ENCODE results near the gene AMOT.

AMOT gene

DNA sequence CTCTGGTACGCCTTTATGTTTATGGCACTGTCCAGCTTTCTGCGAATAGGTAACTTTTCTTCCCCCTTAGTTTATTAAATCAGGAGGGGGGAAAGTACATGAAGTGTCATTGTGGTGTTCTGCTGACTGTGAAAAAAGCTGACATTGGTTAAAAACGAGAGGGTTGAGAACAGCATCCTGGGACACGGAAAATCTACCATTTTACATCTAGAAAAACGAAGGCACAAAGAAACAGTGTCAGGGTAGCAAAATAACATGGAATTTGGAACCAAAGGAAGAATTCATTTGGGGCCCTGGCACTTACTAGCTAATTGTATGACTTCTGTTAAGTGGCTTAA, 1.2 kb upstream of the AMOT start:
- H3K9me3 ChIP-seq: peaks cover 12% of the 10 kb centered on the region; the same call in 1 of the 2 replicates
- no peaks in the 10 kb centered on the region for H3K36me3 ChIP-seq
- H3K27me3 ChIP-seq: peaks cover 78% of the 10 kb centered on the region
- H3K4me2 ChIP-seq: peak overlapping the region; percentile 57
- no peak overlapping the region for H3K9ac ChIP-seq
- H3K4me1 ChIP-seq: peaks cover 25% of the 10 kb centered on the region; the same call in 1 of the 2 replicates
- peak overlapping the region; percentile 74 for H3K4me3 ChIP-seq
- no peak overlapping the region; the same call in 1 of the 2 replicates for H3K27ac ChIP-seq
- no peak for TF ChIP-seq Cebpa-rat (IDR thresholded peaks at IDR 0.05)
- no peaks in the 10 kb centered on the region for H4K20me1 ChIP-seq

DNA sequence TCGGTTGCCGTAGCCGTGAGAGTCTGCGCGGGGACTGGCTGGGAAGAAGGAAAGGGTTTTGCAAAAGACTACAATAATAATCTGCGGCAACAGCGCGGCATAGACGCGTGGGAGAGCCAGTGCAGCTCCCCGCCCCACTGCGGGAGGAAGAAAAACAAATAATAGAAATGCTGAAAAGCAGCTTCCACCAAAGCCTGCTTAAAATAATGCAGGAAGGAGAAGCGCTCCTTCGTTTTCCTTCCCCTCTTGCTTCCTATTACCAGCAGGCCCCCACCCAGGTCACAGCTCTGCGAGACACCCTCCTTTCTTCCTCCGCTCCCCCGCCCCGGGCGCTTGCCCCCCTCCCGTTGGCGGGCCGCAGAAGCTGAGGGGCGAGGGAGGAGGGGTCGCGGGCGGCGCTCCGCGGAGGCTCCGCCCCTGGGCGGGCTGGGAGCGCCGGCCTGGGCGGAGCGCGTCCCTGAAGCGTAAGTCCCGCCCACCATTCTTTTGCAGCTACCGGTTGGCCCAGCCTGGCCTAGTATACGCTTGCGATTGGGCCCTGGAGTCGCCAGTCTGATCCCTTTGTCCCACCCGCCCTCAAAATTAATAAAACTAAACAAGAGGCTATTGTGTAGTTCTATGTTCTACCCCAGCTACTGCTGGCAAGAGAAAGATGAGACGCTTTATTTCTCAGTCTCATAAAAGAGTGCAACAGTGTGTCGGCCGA, 636 bp upstream of the AMOT start:
- Histone ChIP-seq H3K4me2 (peak overlapping the region; percentile 57), H3K4me3 (peak overlapping the region; percentile 74), H4K20me1 (no peaks in the 10 kb centered on the region), H3K4me1 (peaks cover 25% of the 10 kb centered on the region; the same call in 1 of the 2 replicates), H3K27me3 (peaks cover 78% of the 10 kb centered on the region), H3K9ac (peak overlapping the region; percentile 78; the same call in 1 of the 2 replicates), H3K9me3 (peaks cover 12% of the 10 kb centered on the region; the same call in 1 of the 2 replicates), H3K36me3 (no peaks in the 10 kb centered on the region), H3K27ac (peak overlapping the region; percentile 33; the same call in 1 of the 2 replicates)
- TF ChIP-seq Cebpa-rat (IDR thresholded peaks at IDR 0.05): no peak

DNA sequence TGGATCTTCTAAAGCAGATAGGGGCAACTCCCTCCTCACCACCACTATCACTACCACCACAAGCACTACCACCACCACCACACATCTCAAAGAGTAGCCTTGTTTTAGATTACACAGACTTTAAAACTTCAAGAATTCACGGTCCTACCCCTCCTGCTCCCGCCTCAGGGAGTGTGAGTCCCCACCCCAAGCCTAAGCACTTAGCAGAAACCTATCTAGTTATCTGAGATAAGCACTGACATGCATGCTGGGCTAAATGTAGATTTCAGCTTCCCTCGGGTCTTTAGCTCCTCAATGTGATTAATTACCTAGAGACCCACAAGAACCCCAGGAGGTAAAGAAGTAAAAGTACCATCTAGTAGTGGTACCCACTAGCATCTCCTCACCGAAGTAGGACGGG, 775 bp downstream of the AMOT start:
- Histone ChIP-seq H3K9me3 (peaks cover 12% of the 10 kb centered on the region; the same call in 1 of the 2 replicates), H3K4me2 (peak overlapping the region; percentile 68), H3K4me3 (peak overlapping the region; percentile 74), H3K9ac (peak overlapping the region; percentile 78), H3K4me1 (peaks cover 25% of the 10 kb centered on the region; the same call in 1 of the 2 replicates), H3K27ac (peak overlapping the region; percentile 69), H3K36me3 (no peaks in the 10 kb centered on the region), H4K20me1 (peaks cover 3% of the 10 kb centered on the region; the same call in 1 of the 2 replicates), H3K27me3 (peaks cover 74% of the 10 kb centered on the region)
- no peak for TF ChIP-seq Cebpa-rat (IDR thresholded peaks at IDR 0.05)

DNA sequence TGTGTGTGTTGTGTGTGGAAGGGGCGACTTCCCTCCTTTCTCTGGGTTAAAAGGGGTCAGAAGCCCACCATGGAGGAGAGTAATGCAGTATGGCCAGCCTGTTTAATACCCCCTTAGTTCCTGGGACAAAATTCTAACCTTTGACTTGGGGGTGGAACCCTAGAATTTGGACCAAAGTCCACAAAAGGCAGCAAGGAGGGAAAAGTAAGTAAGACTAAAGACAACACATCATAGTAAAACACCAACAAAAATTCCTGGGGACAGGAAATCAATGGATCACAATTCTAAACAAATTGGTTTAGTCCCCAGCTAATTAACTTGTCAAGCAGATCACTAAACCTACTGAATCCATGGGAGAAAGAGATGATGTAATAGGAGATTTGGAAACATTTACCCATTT, 3.1 kb downstream of the AMOT start:
- Histone ChIP-seq H3K9me3 (peaks cover 12% of the 10 kb centered on the region; the same call in 1 of the 2 replicates), H4K20me1 (peaks cover 16% of the 10 kb centered on the region; the same call in 1 of the 2 replicates), H3K9ac (no peak overlapping the region), H3K4me2 (peak overlapping the region; percentile 68), H3K27me3 (peaks cover 73% of the 10 kb centered on the region), H3K36me3 (peaks cover 5% of the 10 kb centered on the region; the same call in 1 of the 2 replicates), H3K4me1 (peaks cover 22% of the 10 kb centered on the region; the same call in 1 of the 2 replicates), H3K27ac (no peak overlapping the region), H3K4me3 (peak overlapping the region; percentile 74; the same call in 1 of the 2 replicates)
- no peak for TF ChIP-seq Cebpa-rat (IDR thresholded peaks at IDR 0.05)

DNA sequence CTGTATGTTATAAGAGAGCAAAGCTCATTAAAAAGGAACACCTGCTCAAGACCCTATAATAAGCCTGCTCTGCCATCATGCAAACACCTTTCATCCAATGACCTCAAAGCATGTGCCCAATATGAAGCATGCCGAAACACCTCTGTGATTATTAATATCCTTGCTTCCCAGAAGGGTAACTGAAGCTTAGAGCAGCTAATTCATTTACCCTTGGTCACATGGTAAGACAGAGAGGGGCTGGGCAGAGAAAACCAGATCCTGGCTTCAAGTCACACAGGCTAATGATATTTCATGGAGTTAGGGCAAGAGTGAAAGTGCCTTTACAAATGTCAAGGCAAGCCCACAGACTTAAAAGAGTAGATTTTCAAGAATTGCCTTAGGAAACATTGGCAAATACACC, 5.6 kb downstream of the AMOT start:
- no peak overlapping the region for H3K9ac ChIP-seq
- H3K4me2 ChIP-seq: no peak overlapping the region
- no peak overlapping the region for H3K27ac ChIP-seq

DNA sequence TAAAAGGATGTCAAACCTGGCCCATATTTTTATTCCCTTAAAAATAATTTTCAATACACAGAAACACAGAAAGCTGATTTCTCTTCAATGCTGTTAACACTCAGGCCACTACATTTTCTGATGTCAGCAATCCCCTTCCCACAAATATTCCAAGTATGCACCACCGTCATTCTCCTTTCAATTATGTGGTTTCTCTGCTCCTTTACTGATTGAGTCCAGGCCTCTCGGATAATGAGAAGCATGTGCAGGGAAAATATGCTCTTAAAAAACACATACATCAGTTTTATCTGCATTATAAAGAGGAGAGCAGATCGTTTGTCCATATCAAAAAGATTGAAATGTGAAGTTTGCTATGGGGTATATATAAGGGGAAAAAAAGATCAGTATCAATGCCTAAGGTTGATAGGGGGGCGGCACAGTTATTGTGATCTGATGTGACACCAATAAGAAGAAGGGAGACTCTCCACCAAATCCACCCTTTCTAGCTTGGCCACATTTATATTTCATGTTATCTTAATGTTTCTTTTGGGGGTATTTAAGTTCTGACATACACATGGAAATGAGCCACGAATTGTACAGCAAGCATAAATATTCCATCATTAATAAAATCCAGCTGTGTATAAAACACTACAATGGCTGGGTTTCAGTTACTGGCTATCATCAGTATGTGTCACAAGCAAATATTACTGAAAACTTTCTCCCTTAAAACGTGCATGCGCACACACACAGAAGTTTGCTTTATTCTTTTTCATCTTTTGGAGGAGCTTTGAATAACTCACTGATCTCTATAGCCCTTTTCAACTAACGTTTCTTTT, 6.4 kb downstream of the AMOT start:
- Histone ChIP-seq H3K4me1 (peaks cover 14% of the 10 kb centered on the region; the same call in 1 of the 2 replicates), H3K27ac (no peak overlapping the region), H3K9ac (no peak overlapping the region), H4K20me1 (peaks cover 19% of the 10 kb centered on the region; the same call in 1 of the 2 replicates), H3K27me3 (peaks cover 89% of the 10 kb centered on the region), H3K36me3 (peaks cover 31% of the 10 kb centered on the region), H3K9me3 (no peaks in the 10 kb centered on the region), H3K4me3 (no peak overlapping the region), H3K4me2 (no peak overlapping the region)
- TF ChIP-seq Cebpa-rat (IDR thresholded peaks at IDR 0.05): no peak

More for the DNA sequence above, 5.6 kb downstream of the AMOT start:
- TF ChIP-seq Cebpa-rat (IDR thresholded peaks at IDR 0.05): no peak
- Histone ChIP-seq H3K36me3 (peaks cover 25% of the 10 kb centered on the region), H3K9me3 (0 out of 2 replicates have a peak, but pooled peaks cover 1% of the 10 kb centered on the region), H3K27me3 (peaks cover 90% of the 10 kb centered on the region), H3K4me3 (no peak overlapping the region), H4K20me1 (peaks cover 19% of the 10 kb centered on the region; the same call in 1 of the 2 replicates), H3K4me1 (peaks cover 14% of the 10 kb centered on the region; the same call in 1 of the 2 replicates)

DNA sequence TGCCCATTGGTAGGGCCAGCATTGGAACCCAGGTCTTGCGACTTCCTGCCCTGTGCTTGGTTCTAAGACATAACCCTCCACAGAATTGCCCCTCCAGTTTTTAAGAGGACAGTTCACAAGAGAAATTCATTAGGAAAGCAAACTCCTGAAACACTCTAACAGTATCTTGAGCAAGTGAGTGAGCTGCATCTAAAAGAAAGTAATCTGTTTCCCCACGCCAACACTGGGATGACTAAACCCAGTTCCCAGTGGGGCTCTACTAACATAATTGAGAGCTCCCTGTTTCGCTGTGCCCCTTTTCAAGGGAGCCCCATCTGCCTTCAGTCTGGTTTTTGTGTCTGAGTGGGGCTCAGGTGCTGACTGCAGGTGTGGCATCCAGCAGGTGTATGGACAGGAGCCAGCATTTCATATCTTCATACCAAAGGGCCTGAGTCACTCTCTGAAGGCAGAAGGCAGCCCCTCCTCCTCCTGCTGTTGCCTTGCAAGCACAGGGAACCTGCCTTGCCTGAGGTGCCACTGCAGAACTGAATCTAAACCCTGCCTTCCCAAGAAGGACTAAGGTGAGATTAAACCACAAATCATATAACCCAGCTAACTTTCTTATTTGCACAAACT, 8.0 kb downstream of the AMOT start:
- Histone ChIP-seq H3K4me1 (peaks cover 10% of the 10 kb centered on the region; the same call in 1 of the 2 replicates), H3K4me2 (no peak overlapping the region), H3K27me3 (peaks cover 90% of the 10 kb centered on the region), H3K27ac (no peak overlapping the region), H3K9me3 (no peaks in the 10 kb centered on the region), H3K36me3 (peaks cover 40% of the 10 kb centered on the region), H3K9ac (no peak overlapping the region), H3K4me3 (no peak overlapping the region), H4K20me1 (peaks cover 19% of the 10 kb centered on the region; the same call in 1 of the 2 replicates)
- TF ChIP-seq Cebpa-rat (IDR thresholded peaks at IDR 0.05): no peak

DNA sequence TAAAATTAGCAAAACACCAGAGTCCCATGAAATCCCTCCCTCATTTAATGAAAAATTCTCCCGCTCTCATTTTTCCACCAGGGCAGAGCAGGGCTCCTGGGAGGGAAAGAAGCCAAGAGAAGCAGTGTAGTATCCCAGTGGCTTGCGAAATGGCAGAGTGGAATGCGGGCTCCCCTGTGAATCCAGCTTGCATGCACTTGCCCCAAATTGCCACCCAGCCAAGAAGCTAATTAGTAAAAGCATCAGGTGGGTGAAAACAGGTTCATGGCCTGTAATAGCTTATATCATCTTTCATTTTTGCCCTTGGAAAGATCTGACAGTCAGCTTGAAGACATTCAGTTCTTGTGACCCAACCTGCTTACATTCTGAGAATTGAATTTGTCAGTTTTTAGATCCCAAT, 10.1 kb downstream of the AMOT start:
- H3K4me3 ChIP-seq: no peak overlapping the region
- H3K9ac ChIP-seq: no peak overlapping the region
- no peak overlapping the region for H3K27ac ChIP-seq
- no peak overlapping the region for H3K4me2 ChIP-seq
- H3K36me3 ChIP-seq: peaks cover 40% of the 10 kb centered on the region
- no peak for TF ChIP-seq Cebpa-rat (IDR thresholded peaks at IDR 0.05)
- peaks cover 24% of the 10 kb centered on the region for H3K4me1 ChIP-seq
- H3K27me3 ChIP-seq: peaks cover 93% of the 10 kb centered on the region
- peaks cover 19% of the 10 kb centered on the region; the same call in 1 of the 2 replicates for H4K20me1 ChIP-seq
- no peaks in the 10 kb centered on the region for H3K9me3 ChIP-seq

DNA sequence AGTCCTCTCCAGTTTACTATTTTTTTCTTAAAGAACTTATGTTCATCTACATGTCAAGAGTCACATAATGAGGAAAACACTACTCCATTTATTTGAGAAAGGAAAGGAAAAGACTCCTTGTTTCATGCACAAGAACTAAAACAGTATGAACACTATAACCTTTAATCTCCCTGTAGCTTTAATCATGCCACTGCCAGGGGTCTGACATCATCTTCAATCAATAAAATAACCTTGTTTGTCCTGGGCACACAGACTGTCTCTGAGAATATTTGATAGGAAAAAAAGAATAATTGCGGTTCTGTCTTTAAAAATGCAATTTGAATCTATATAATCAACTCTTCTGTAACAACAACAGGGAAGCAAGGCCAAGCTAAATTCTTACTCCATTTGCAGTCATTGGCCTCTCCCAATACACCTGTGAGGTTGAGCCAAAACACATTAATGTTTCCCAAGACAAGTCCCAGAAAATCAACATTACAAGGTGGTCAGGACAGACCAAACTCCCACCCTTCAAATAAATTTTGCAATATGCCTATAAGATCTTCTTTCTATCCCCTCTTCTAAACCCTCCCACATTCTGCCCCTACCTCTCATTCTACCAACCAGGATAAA, 13.2 kb downstream of the AMOT start:
- H3K9ac ChIP-seq: no peak overlapping the region
- H3K4me3 ChIP-seq: no peak overlapping the region
- H3K36me3 ChIP-seq: peaks cover 62% of the 10 kb centered on the region
- peaks cover 94% of the 10 kb centered on the region for H3K27me3 ChIP-seq
- no peak overlapping the region for H3K27ac ChIP-seq
- peaks cover 12% of the 10 kb centered on the region; the same call in 1 of the 2 replicates for H4K20me1 ChIP-seq
- no peak for TF ChIP-seq Cebpa-rat (IDR thresholded peaks at IDR 0.05)
- H3K4me2 ChIP-seq: 0 out of 2 replicates have a peak overlapping the region, but pooled peaks have one; percentile 19
- peaks cover 25% of the 10 kb centered on the region for H3K4me1 ChIP-seq
- no peaks in the 10 kb centered on the region for H3K9me3 ChIP-seq

Data from BLaER1 (cell line).